ENCODE measurements around the gene IL4I1.
A peak's percentile ranks its signal among the peaks of the same experiment; 100 is the strongest.

DNA sequence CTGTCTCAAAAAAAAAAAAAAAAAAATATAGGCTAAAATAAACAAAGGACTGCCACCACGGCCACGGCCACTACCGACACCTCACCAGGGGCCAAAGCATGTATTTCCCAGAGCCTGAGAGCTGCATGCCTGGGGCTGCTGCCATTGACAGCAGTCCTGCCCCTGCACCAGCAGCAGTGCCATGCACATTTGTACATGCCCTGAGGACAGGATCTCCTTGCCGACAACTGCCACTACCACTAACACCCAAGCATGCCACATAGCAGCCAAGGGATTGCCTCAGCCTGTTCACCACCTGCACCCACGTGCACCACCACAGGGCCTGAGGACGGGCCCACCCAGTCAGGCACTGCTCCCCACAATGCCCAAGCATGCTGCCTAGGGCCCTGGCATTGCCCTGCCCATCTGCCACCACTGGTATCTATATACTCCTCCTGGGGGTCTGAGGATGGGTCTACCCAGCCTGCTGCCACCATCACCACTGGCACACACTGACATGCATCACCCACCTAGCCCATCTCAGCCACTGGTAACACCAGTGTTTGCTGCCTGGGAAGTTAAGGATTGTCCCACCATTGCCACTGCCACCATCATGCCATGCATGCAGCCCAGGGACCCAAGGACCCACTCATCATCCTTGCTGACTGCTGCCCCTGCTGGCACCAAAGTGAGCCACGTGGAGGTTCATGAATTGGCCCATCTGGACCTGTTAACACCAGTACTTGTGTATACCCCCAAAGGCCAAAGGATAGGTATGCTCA lies 43.2 kb upstream of the IL4I1 start:
- TF ChIP-seq ZFX (IDR thresholded peaks at IDR 0.05; ENCODE audit: borderline replicate concordance): no peak
- TF ChIP-seq CTCF (IDR thresholded peaks at IDR 0.05): peak; percentile 52

Data from 22Rv1 (cell line).